ACHN (cell line): Measurements from ENCODE around the gene RAB6C.
"Not testable (repeated sequence)": the region's sequence is repeated elsewhere in the genome, so short reads cannot be mapped to it uniquely, and the experiment has no call there.

Experiments used
- DNase-seq: peaks from one replicate; pipeline ENCODE4 v3.0.0-alpha.2; 2015
- in situ Hi-C: cut with HindIII; loops from 2 replicates; pipeline ENCODE4 v1.10.0; 2017; ENCODE audit warnings: low sequenced_read_pairs, low pct_ligation_motif_present, low pct_unique_long_range_greater_than_20kb

The RAB6C gene

DNA sequence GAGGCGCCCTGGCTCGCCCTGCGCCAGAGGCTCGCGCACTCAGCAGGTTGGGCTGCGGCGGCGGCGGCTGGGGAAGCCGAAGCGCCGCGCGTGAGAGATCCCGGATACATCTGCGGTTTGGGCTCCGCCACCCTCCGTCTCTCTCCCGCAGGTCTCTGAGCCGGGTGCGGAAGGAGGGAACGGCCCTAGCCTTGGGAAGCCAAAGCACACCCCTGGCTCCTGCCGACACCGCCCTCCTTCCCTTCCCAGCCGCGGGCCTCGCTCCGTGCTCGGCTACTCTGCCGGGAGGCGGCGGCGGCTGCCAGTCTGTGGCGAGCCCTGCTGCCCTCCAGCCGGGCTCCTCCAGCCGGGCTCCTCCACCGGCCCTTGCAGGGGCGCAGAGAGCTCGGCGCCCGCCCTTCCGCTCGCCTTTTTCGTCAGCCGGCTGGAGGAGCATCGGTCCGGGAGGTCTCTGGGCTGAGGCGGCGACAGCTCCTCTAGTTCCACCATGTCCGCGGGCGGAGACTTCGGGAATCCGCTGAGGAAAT lies at the start of gene RAB6C:
RAB6C (plus strand) TSS at position 38 of the 527 bp plus-strand sequence; CDS start at position 488, 450 bp downstream.
- peak; percentile 5 for DNase-seq
- in situ Hi-C loops = not testable (repeated sequence)

DNA sequence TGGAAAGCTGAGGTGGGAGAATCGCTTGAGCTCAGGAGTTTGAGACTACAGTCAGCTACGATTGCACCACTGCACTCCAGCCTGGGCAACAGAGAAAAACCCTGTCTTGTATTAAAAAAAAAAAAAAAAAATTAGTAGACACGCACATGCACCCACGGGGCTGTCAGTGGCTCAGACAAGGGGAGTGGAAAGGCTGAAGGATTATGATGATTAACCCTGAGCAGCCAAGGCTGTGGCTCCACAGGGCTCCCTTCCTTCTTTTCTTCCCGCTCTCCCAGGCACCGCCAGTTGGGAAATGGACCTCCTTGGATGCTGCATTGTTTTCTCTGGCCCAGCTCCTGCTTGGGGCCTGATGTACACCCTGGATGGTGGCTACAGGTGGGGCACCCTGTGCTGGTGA lies 49.0 kb upstream of the RAB6C start:
- in situ Hi-C loops = no loop called here
- DNase-seq = no peak

GRCh38 chr2:129933387-129933786 lies 46.1 kb upstream of the RAB6C start:
- DNase-seq, in situ Hi-C loops: not testable (repeated sequence)

GRCh38 chr2:129934044-129934822 lies 45.2 kb upstream of the RAB6C start:
- DNase-seq = peak; percentile 8
- in situ Hi-C loops = no loop called here

- peak; percentile 33 for DNase-seq
- in situ Hi-C loops = no loop called here
Measured at GRCh38 chr2:129935118-129935517, 44.3 kb upstream of the RAB6C start.

GRCh38 chr2:129936334-129936934 lies 43.0 kb upstream of the RAB6C start:
- DNase-seq = no peak
- in situ Hi-C loops = no loop called here

DNA sequence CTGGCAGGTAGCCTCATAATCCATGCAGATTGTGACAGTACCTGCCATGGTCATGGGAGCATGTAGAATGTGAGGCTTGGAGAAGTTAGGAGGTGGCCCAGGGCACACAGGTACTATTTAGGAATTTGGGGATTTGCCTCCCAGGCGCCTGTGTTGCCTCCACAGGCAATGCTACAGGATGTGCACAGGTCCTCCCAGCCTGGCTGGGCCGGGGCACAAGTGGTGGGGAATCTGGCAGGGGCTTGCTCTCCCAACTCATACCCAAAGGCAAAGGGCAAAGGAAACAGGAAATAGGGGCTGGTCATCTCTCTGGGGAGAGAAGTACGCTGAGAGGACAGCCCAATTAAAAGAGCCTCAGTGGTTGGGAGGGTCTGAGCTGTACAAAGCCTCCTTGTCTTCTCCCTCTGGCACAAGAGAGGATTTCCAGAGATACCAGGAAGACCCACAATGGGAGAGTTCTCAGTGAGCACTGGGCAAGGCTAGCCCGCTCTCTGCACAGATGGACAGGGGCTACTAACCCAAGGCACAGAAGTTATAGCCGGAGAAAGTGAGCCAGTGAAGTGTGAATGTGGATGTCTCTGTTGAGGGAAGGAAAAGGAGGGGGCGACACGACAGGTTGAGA lies 40.5 kb upstream of the RAB6C start:
- in situ Hi-C loops, DNase-seq: not testable (repeated sequence)

GRCh38 chr2:129943456-129943855 lies 36.0 kb upstream of the RAB6C start:
- in situ Hi-C loops, DNase-seq: not testable (repeated sequence)

DNA sequence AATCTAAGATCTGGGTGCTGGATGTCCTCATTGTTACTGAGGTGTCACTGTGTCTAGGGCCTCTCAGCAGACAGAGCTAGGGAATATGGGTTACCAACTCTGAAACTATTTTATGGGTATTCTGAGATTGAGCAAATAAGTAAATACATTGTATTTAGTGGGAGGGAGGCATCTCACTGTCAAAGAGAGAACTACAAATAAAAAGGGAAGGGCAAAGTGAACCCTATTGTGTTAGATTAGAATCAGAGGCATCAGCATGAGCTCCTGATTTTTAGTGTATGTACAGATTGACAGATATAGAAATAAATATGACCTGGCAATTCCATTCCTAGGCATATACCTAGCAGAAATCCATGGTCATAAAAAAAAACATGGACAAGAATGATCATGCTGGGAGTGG lies 33.9 kb upstream of the RAB6C start:
- in situ Hi-C loops = no loop called here
- DNase-seq = no peak

DNA sequence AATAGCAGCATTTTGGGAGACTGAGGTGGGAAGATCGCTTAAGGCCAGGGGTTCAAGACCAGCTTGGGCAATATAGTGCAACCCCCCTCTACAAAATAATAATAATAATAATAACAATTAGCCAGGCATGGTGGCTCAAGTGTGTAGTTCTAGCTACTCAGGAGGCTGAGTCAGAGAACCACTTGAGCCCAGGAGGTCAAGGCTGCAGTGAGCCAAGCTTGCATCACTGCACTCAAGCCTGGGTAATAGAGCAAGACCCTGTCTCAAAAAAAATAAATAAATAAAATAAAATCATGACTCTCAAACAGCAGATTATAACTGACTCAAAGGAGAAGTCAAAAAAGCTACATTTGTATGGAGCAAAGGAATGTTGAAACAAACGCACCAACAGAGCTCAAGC lies 31.8 kb upstream of the RAB6C start:
- in situ Hi-C loops = not testable (repeated sequence)
- peak; percentile 22 for DNase-seq

GRCh38 chr2:129956171-129956570 lies 23.3 kb upstream of the RAB6C start:
- in situ Hi-C loops = not testable (repeated sequence)

GRCh38 chr2:129957891-129958290 lies 21.6 kb upstream of the RAB6C start:
- in situ Hi-C loops = no loop called here
- DNase-seq = no peak

More at GRCh38 chr2:129956171-129956570, 23.3 kb upstream of the RAB6C start:
- DNase-seq = not testable (repeated sequence)

DNA sequence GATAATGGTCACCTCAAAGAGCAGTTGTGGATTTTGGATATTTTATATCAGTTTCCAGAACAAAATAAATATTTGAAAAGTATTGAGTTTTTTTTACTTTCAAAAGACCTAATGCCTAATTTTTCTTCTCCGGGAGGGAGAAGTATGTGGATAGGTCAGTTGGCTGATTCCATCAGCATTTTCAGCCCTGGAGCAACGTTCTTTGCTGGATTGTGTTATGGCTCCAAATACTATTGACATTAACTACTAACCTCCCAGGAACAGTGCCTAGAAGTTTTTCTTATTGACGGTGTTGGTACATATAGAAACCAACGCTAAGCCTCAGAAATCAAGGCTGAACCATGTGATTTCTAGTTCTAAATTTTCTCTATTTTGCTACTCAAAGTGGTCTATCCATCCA lies 20.7 kb upstream of the RAB6C start:
- in situ Hi-C loops = not testable (repeated sequence)

DNA sequence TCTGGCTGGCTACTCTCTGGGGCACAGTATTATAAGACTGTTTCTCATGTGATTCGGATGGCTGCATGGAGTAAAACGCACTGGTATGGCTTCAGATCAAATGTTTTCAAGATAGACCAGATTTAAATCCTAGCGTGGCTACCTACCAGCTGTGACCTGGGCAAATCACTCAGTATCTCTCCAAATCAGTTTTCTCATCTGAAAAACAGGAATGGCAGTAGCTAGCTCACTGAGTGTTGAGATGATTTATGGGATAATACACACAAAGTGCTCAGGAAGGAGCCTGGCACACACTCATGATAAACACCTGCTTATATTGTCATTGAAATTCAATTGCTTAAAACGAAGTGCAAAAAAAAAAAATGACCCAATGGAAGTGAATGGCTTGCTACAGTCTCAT lies 10.9 kb upstream of the RAB6C start:
- in situ Hi-C loops, DNase-seq: not testable (repeated sequence)

More for the DNA sequence above, 20.7 kb upstream of the RAB6C start:
- not testable (repeated sequence) for DNase-seq

GRCh38 chr2:129975016-129975774 lies 4.3 kb upstream of the RAB6C start:
- no peak for DNase-seq
- in situ Hi-C loops = no loop called here

DNA sequence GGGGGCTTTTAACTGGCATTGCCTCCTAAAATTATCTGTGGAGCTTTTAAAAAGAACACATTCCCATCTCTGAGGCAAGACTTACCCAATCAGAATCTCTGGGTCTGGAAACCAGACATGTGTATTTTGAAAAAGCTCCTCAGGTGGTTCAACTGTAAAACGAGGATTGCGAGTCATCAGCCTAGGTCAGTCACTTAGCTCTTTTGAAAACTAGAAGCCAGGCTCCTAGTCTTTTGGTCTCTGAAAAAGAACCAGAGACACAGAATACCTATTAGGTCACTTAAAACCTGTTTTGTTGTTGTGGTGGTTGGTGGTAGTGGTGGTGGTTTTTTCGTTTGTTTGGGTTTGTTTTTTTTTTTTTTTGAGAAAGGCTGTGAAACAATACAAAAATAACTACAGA lies 2.5 kb upstream of the RAB6C start:
- in situ Hi-C loops, DNase-seq: not testable (repeated sequence)

GRCh38 chr2:129977986-129978385 lies 1.5 kb upstream of the RAB6C start:
- in situ Hi-C loops = no loop called here
- no peak for DNase-seq

DNA sequence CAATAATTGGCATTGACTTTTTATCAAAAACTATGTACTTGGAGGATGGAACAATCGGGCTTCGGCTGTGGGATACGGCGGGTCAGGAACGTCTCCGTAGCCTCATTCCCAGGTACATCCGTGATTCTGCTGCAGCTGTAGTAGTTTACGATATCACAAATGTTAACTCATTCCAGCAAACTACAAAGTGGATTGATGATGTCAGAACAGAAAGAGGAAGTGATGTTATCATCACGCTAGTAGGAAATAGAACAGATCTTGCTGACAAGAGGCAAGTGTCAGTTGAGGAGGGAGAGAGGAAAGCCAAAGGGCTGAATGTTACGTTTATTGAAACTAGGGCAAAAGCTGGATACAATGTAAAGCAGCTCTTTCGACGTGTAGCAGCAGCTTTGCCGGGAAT lies 780 bp downstream of the RAB6C start:
- in situ Hi-C loops, DNase-seq: not testable (repeated sequence)
